ENCODE data around the gene BCAS3.

DNA sequence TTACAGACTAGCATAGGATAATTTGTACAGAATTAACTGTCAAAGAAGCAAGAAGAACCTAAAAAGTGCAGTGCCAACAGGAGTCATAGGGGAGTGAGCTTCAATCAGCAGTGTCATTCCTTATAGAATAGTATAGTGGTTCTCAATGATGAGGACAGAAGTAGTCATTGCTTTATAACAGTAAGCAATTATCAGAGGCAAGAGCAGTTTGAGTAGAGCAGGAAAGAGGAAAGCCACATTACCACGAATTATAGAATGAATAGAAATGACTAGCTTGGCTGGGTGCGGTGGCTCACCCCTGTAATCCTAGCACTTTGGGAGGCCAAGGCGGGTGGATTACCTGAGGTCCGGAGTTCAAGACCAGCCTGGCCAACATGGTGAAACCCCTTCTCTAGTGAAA lies 512.3 kb downstream of the BCAS3 start:
- TF ChIP-seq, protein P1, sequence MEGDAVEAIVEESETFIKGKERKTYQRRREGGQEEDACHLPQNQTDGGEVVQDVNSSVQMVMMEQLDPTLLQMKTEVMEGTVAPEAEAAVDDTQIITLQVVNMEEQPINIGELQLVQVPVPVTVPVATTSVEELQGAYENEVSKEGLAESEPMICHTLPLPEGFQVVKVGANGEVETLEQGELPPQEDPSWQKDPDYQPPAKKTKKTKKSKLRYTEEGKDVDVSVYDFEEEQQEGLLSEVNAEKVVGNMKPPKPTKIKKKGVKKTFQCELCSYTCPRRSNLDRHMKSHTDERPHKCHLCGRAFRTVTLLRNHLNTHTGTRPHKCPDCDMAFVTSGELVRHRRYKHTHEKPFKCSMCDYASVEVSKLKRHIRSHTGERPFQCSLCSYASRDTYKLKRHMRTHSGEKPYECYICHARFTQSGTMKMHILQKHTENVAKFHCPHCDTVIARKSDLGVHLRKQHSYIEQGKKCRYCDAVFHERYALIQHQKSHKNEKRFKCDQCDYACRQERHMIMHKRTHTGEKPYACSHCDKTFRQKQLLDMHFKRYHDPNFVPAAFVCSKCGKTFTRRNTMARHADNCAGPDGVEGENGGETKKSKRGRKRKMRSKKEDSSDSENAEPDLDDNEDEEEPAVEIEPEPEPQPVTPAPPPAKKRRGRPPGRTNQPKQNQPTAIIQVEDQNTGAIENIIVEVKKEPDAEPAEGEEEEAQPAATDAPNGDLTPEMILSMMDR (conservative IDR thresholded peaks at IDR 0.05; ENCODE audit: low read depth, low read length): no peak
- TF ChIP-seq EZH2 (IDR thresholded peaks at IDR 0.05; ENCODE audit: borderline replicate concordance, low read depth, low read length, poor library complexity, severe bottlenecking): no peak

Data from A673 (cell line).